ENCODE results near the gene NOVA2.

The NOVA2 gene

GRCh38 chr19:45924891-45925447 is 48.7 kb downstream of the NOVA2 start:
- DNase-seq (ENCODE audit: low spot score), result peak; percentile 92

GRCh38 chr19:45922281-45922680 is 51.4 kb downstream of the NOVA2 start:
- DNase-seq (ENCODE audit: low spot score), result peak; percentile 49

- no peak for DNase-seq (ENCODE audit: low spot score)
Measured at GRCh38 chr19:45920458-45920857, 53.2 kb downstream of the NOVA2 start.

- peak; percentile 91 for DNase-seq (ENCODE audit: low spot score)
Measured at GRCh38 chr19:45919678-45920077, 54.0 kb downstream of the NOVA2 start.

GRCh38 chr19:45918721-45919120 is 54.9 kb downstream of the NOVA2 start:
- DNase-seq (ENCODE audit: low spot score), result no peak

GRCh38 chr19:45917421-45918091 is 56.1 kb downstream of the NOVA2 start:
- DNase-seq (ENCODE audit: low spot score), result no peak

GRCh38 chr19:45913874-45914830 is 59.5 kb downstream of the NOVA2 start, which contains the start of gene NANOS2:
TSS of gene NANOS2 (minus strand) at chr19:45914778. CDS start at chr19:45914693, 85 bp downstream.
- peak; percentile 60 for DNase-seq (ENCODE audit: low spot score)

GRCh38 chr19:45911291-45911690 is 62.4 kb downstream of the NOVA2 start:
- DNase-seq (ENCODE audit: low spot score), result no peak

GRCh38 chr19:45908956-45909355 is 64.7 kb downstream of the NOVA2 start:
- DNase-seq (ENCODE audit: low spot score), result no peak

- no peak for DNase-seq (ENCODE audit: low spot score)
Measured at GRCh38 chr19:45906221-45906620, 67.4 kb downstream of the NOVA2 start.

- no peak for DNase-seq (ENCODE audit: low spot score)
Measured at GRCh38 chr19:45905011-45905410, 68.7 kb downstream of the NOVA2 start.

- peak; percentile 96 for DNase-seq (ENCODE audit: low spot score)
Measured at GRCh38 chr19:45902651-45903625, 70.7 kb downstream of the NOVA2 start.

- no peak for DNase-seq (ENCODE audit: low spot score)
Measured at GRCh38 chr19:45901912-45902650, 71.6 kb downstream of the NOVA2 start, which contains the start of gene MYPOP. TSS of gene MYPOP (minus strand) at chr19:45902613. CDS start at chr19:45901773, 840 bp downstream.

- DNase-seq (ENCODE audit: low spot score), result no peak
Measured at GRCh38 chr19:45901432-45901911, 72.2 kb downstream of the NOVA2 start.

- DNase-seq (ENCODE audit: low spot score), result no peak
Measured at GRCh38 chr19:45900738-45901431, 72.8 kb downstream of the NOVA2 start.

- DNase-seq (ENCODE audit: low spot score), result no peak
Measured at GRCh38 chr19:45899919-45900589, 73.6 kb downstream of the NOVA2 start.

- no peak for DNase-seq (ENCODE audit: low spot score)
Measured at GRCh38 chr19:45899253-45899652, 74.4 kb downstream of the NOVA2 start.

- DNase-seq (ENCODE audit: low spot score), result no peak
Measured at GRCh38 chr19:45897261-45897812, 76.3 kb downstream of the NOVA2 start.
